ENCODE results near the gene TBXAS1.

TBXAS1 gene

DNA sequence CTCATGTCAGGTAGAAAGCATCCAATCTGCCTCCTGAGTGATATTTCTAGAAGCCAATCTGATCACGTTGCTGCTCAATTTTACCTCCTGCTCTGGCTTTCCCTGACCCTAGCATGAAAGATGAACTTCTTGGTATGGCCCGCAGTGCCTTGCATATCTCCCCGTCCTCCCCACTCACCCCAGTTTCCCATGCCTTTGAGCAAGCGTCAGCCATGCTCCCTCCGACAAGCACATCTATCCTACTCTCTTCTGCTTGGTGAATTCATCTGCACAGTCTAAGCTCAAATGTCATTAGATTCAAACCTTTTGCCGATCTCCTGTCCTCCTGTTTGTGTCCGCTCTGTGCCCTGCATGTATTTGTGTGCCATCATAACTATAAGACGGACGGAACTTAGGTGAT, 6.2 kb upstream of the TBXAS1 start:
- H3K9me3 ChIP-seq (ENCODE audit: control insufficient read depth, insufficient read depth, low read depth, low read length): no peaks in the 10 kb centered on the region
- H3K4me3 ChIP-seq (ENCODE audit: low read depth, low read length): no peak overlapping the region
- CTCF ChIA-PET: interaction anchor here (0.6 kb wide), 1 partner anchor 31 kb away, joined by 3 read pairs; no protein-coding TSS in a partner anchor
- H3K27ac ChIP-seq (ENCODE audit: extremely low read depth, low read depth, low read length): no peak overlapping the region
- POLR2A ChIA-PET: no interaction called here
- TF ChIP-seq OVOL3 (tag by site-specific recombination; IDR thresholded peaks at IDR 0.05) (no peak), ZNF311 (tag by site-specific recombination; IDR thresholded peaks at IDR 0.05; ENCODE audit: borderline replicate concordance) (no peak), TRIM28 (IDR thresholded peaks at IDR 0.05; ENCODE audit: borderline replicate concordance, low read length) (no peak), ZNF677 (tag by site-specific recombination; IDR thresholded peaks at IDR 0.05) (no peak), ZNF266 (tag by site-specific recombination; IDR thresholded peaks at IDR 0.05; ENCODE audit: low read depth) (no peak), ZNF510 (tag by site-specific recombination; IDR thresholded peaks at IDR 0.05; ENCODE audit: insufficient replicate concordance) (no peak), YY2 (tag by site-specific recombination; IDR thresholded peaks at IDR 0.05) (no peak), GLI4 (tag by site-specific recombination; IDR thresholded peaks at IDR 0.05) (no peak), KLF17 (tag by site-specific recombination; IDR thresholded peaks at IDR 0.05) (no peak), ZNF354C (tag by site-specific recombination; IDR thresholded peaks at IDR 0.05; ENCODE audit: borderline replicate concordance, low read depth) (no peak), ZNF654 (tag by site-specific recombination; IDR thresholded peaks at IDR 0.05; ENCODE audit: low read depth) (no peak), ZNF202 (tag by site-specific recombination; IDR thresholded peaks at IDR 0.05; ENCODE audit: borderline replicate concordance) (no peak), WT1 (tag by site-specific recombination; IDR thresholded peaks at IDR 0.05) (no peak), ZNF626 (tag by site-specific recombination; IDR thresholded peaks at IDR 0.05) (no peak), MYNN (tag by site-specific recombination; IDR thresholded peaks at IDR 0.05; ENCODE audit: borderline replicate concordance) (no peak)
- TF ChIP-seq, protein P1, sequence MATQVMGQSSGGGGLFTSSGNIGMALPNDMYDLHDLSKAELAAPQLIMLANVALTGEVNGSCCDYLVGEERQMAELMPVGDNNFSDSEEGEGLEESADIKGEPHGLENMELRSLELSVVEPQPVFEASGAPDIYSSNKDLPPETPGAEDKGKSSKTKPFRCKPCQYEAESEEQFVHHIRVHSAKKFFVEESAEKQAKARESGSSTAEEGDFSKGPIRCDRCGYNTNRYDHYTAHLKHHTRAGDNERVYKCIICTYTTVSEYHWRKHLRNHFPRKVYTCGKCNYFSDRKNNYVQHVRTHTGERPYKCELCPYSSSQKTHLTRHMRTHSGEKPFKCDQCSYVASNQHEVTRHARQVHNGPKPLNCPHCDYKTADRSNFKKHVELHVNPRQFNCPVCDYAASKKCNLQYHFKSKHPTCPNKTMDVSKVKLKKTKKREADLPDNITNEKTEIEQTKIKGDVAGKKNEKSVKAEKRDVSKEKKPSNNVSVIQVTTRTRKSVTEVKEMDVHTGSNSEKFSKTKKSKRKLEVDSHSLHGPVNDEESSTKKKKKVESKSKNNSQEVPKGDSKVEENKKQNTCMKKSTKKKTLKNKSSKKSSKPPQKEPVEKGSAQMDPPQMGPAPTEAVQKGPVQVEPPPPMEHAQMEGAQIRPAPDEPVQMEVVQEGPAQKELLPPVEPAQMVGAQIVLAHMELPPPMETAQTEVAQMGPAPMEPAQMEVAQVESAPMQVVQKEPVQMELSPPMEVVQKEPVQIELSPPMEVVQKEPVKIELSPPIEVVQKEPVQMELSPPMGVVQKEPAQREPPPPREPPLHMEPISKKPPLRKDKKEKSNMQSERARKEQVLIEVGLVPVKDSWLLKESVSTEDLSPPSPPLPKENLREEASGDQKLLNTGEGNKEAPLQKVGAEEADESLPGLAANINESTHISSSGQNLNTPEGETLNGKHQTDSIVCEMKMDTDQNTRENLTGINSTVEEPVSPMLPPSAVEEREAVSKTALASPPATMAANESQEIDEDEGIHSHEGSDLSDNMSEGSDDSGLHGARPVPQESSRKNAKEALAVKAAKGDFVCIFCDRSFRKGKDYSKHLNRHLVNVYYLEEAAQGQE (tag by site-specific recombination; IDR thresholded peaks at IDR 0.05): no peak
- TF ChIP-seq, protein P2, sequence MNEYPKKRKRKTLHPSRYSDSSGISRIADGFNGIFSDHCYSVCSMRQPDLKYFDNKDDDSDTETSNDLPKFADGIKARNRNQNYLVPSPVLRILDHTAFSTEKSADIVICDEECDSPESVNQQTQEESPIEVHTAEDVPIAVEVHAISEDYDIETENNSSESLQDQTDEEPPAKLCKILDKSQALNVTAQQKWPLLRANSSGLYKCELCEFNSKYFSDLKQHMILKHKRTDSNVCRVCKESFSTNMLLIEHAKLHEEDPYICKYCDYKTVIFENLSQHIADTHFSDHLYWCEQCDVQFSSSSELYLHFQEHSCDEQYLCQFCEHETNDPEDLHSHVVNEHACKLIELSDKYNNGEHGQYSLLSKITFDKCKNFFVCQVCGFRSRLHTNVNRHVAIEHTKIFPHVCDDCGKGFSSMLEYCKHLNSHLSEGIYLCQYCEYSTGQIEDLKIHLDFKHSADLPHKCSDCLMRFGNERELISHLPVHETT (tag by site-specific recombination; IDR thresholded peaks at IDR 0.05): no peak
- no peaks in the 10 kb centered on the region for H3K4me1 ChIP-seq (ENCODE audit: control insufficient read depth, insufficient read depth, low read length)
- H3K36me3 ChIP-seq (ENCODE audit: control insufficient read depth in 2 of 2, insufficient read depth in 1 of 2, low read length in 2 of 2): no peaks in the 10 kb centered on the region

DNA sequence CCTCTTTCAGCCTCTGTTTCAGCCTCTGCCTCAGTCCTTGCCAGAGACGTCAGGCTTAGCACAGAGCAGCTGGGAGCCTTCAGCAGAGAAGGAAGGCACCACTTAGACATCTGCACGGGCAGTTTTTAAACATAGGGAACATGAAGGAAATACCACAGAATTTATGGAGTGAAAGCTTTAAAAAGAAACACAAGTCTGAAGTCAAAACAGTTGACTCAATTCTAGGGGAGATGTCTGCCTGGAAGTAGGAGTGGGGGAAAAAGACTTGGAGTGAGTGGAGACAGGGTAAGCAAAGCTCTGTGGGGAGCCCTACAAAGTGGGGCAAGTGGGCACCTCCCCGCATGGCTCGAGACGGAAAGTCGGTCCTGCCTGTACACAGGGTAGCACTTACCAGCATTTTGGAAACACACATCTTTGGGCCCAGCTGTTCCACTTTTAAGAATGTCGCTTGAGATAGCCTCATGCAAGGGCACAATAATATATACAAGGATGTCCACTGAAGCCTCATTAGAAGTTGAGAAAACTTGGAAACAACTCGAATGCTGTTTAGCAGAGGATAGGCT, 5.0 kb upstream of the TBXAS1 start:
- TF ChIP-seq SCRT2 (tag by site-specific recombination; IDR thresholded peaks at IDR 0.05): no peak
- no peak for TF ChIP-seq MEIS1 (CRISPR knock-in tag; IDR thresholded peaks at IDR 0.05; ENCODE audit: borderline replicate concordance)
- TF ChIP-seq OVOL3 (tag by site-specific recombination; IDR thresholded peaks at IDR 0.05): no peak
- TF ChIP-seq OSR2 (tag by site-specific recombination; IDR thresholded peaks at IDR 0.05): no peak
- no peak for TF ChIP-seq ZNF792 (tag by site-specific recombination; IDR thresholded peaks at IDR 0.05)
- TF ChIP-seq ZNF677 (tag by site-specific recombination; IDR thresholded peaks at IDR 0.05): no peak
- no peak for TF ChIP-seq KLF8 (tag by site-specific recombination; IDR thresholded peaks at IDR 0.05)
- TF ChIP-seq ZNF426 (tag by site-specific recombination; IDR thresholded peaks at IDR 0.05): no peak
- Histone ChIP-seq H3K36me3 (ENCODE audit: control insufficient read depth in 2 of 2, insufficient read depth in 1 of 2, low read length in 2 of 2) (no peaks in the 10 kb centered on the region), H3K9me3 (ENCODE audit: control insufficient read depth, insufficient read depth, low read depth, low read length) (no peaks in the 10 kb centered on the region), H3K4me1 (ENCODE audit: control insufficient read depth, insufficient read depth, low read length) (no peaks in the 10 kb centered on the region), H3K4me3 (ENCODE audit: low read depth, low read length) (no peak overlapping the region), H3K27ac (ENCODE audit: extremely low read depth, low read depth, low read length) (no peak overlapping the region)
- ChIA-PET POLR2A (no interaction called here), CTCF (interaction anchor here (0.6 to 0.7 kb wide), 2 partner anchors 21 to 371 kb away, joined by 3 read pairs; no protein-coding TSS in a partner anchor)
